ENCODE measurements around the gene SLC1A4. TPM values are rescaled to one million over a fixed set of nuclear protein-coding genes. Genes with fewer than 3 reads are reported as not detected.
A peak's percentile ranks its signal among the peaks of the same experiment; 100 is the strongest.

SLC1A4 gene
- total RNA-seq, 1 experiment from 2014 or later, result 12.9 TPM

DNA sequence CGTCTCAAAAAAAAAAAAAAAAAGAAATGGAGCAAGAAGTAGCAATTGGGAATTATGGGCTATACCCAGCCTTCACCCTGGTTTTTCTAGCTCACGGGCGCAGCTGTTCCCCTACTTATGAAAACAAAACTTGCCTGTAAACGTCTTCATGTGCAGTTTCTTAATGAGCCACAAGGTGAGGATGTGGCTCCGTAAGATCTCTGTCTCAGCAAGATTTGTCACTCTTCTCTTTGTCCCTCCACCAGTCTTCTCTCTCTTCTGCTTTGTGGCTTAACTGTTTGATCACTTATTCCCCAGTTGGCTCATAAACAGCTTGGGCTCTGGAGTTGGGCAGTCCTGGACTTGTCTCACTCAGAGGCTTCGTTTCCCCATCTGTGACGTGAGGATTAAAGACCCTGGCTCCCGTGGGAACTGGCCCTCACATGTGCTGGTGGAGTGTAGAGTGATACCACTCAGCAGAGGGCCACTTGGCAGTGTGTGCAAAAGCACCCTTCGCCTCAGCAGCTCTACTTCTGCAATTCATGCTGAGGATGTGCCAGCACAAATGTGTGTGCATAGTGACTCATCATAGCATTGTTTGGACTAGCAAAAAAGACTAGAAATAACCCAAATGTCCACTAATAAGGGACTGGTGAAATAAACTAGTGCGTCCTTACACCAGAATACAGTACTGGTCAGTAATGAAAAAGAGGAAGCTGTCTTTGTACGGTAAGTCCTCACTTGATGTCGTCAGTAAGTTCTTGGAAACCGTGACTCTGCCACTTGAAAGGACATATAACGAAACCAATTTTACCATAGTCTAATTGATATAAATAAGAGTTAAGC lies 75.7 kb downstream of the SLC1A4 start:
- no peaks in the 10 kb centered on the region for H3K27me3 ChIP-seq (ENCODE audit: control insufficient read depth, insufficient read depth, low read length)
- CTCF ChIA-PET, result interaction anchor here (0.6 to 0.7 kb wide), 5 partner anchors 29 to 365 kb away, joined by 3 to 8 read pairs (median 5); no protein-coding TSS in a partner anchor
- no TSS peak for BruUV-seq (replicated peaks)
- TF ChIP-seq CTCF (IDR thresholded peaks at IDR 0.05), result peak; percentile 79
- TF ChIP-seq POLR2AphosphoS5 (IDR thresholded peaks at IDR 0.05; ENCODE audit: low read depth, low read length), result no peak
- POLR2A ChIA-PET, result interaction anchor here (0.5 to 0.6 kb wide), 3 partner anchors 10 to 162 kb away, joined by 3 to 6 read pairs (median 3); partner anchors contain the start of gene ACTR2
- no peaks in the 10 kb centered on the region for H3K36me3 ChIP-seq (ENCODE audit: control insufficient read depth, insufficient read depth, low read length)
- intact Hi-C loops (cut with micrococcal nuclease; ENCODE audit: unreplicated experiment), result loop anchor here (5.0 kb wide), 1 partner anchor 102 kb away; no protein-coding TSS in a partner anchor
- no peak overlapping the region; the same call in 1 of the 2 replicates for H3K27ac ChIP-seq (ENCODE audit: low read length)
- H3K9me3 ChIP-seq (ENCODE audit: control insufficient read depth, insufficient read depth, low read depth, low read length), result no peaks in the 10 kb centered on the region
- in situ Hi-C loops (cut with HindIII; ENCODE audit: low pct_unique_long_range_greater_than_20kb, low sequenced_read_pairs), result no loop called here
- ATAC-seq, result peak; percentile 59
- H3K4me1 ChIP-seq (ENCODE audit: control insufficient read depth, insufficient read depth, low read length), result peaks cover 9% of the 10 kb centered on the region
- H3K4me3 ChIP-seq (ENCODE audit: low read depth in 2 of 2, low read length in 2 of 2), result no peak overlapping the region
- DNase-seq (ENCODE audit: low read depth, low spot score), result no peak

DNA sequence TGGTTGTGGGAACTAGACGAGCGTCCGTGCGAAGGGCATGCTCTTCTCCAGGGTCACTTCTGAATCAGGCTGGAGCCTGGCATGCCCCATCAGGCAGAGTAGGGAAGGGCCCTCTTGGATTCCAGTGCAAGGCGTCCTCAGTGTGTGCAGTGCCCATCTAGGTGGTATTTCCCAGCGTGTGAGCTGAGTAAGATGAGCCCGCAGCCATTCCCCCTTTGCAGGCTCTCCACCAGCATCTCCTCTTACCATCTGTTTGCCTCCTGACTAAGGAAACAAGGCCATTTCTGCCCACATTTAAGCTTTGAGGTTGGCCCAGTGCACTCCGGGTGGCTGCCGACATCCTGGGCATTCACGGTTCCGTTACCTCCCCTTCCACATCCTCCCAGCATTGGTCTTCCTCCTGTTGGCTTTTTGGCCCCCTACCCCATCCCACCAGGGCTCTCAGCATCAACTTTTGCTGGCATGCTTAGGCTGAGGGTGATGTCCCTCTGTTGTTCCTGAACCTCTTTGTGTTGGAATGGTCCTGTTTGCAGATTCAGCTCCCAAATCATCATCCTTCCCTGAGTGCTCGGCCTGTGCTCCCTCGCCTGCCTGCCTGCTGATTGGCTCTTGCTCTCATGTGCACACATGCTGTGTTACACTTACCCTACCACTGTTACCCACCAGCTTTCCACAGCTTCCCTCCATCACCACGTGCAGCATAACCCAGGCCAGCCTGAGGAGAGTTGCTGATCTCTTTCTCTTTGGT lies 78.8 kb downstream of the SLC1A4 start:
- Histone ChIP-seq H3K27me3 (ENCODE audit: control insufficient read depth, insufficient read depth, low read length) (no peaks in the 10 kb centered on the region), H3K27ac (ENCODE audit: low read length) (no peak overlapping the region), H3K4me1 (ENCODE audit: control insufficient read depth, insufficient read depth, low read length) (peaks cover 20% of the 10 kb centered on the region), H3K36me3 (ENCODE audit: control insufficient read depth, insufficient read depth, low read length) (peaks cover 2% of the 10 kb centered on the region; the same call in 1 of the 2 replicates), H3K4me3 (ENCODE audit: low read depth in 2 of 2, low read length in 2 of 2) (no peak overlapping the region), H3K9me3 (ENCODE audit: control insufficient read depth, insufficient read depth, low read depth, low read length) (no peaks in the 10 kb centered on the region)
- no peak for TF ChIP-seq CTCF (IDR thresholded peaks at IDR 0.05)
- TF ChIP-seq POLR2AphosphoS5 (IDR thresholded peaks at IDR 0.05; ENCODE audit: low read depth, low read length), result no peak
- TF ChIP-seq SIN3A (IDR thresholded peaks at IDR 0.05; ENCODE audit: borderline replicate concordance, insufficient read depth, low read depth, low read length), result no peak
- no peak for TF ChIP-seq TCF7L2 (IDR thresholded peaks at IDR 0.05; ENCODE audit: low read depth, low read length)
- TF ChIP-seq, protein P1, sequence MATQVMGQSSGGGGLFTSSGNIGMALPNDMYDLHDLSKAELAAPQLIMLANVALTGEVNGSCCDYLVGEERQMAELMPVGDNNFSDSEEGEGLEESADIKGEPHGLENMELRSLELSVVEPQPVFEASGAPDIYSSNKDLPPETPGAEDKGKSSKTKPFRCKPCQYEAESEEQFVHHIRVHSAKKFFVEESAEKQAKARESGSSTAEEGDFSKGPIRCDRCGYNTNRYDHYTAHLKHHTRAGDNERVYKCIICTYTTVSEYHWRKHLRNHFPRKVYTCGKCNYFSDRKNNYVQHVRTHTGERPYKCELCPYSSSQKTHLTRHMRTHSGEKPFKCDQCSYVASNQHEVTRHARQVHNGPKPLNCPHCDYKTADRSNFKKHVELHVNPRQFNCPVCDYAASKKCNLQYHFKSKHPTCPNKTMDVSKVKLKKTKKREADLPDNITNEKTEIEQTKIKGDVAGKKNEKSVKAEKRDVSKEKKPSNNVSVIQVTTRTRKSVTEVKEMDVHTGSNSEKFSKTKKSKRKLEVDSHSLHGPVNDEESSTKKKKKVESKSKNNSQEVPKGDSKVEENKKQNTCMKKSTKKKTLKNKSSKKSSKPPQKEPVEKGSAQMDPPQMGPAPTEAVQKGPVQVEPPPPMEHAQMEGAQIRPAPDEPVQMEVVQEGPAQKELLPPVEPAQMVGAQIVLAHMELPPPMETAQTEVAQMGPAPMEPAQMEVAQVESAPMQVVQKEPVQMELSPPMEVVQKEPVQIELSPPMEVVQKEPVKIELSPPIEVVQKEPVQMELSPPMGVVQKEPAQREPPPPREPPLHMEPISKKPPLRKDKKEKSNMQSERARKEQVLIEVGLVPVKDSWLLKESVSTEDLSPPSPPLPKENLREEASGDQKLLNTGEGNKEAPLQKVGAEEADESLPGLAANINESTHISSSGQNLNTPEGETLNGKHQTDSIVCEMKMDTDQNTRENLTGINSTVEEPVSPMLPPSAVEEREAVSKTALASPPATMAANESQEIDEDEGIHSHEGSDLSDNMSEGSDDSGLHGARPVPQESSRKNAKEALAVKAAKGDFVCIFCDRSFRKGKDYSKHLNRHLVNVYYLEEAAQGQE (IDR thresholded peaks at IDR 0.05; ENCODE audit: insufficient read depth in 1 of 2, low read depth in 2 of 2, low read length in 1 of 2), result no peak
- ChIA-PET POLR2A (no interaction called here), CTCF (interaction anchor here (0.6 kb wide), 1 partner anchor 73 kb away, joined by 3 read pairs; no protein-coding TSS in a partner anchor)
- intact Hi-C loops (cut with micrococcal nuclease; ENCODE audit: unreplicated experiment), result loop anchor here (5.0 kb wide), 1 partner anchor 99 kb away; no protein-coding TSS in a partner anchor
- ATAC-seq (no peak), DNase-seq (ENCODE audit: low read depth, low spot score) (no peak)
- no TSS peak for BruUV-seq (replicated peaks)
- in situ Hi-C loops (cut with HindIII; ENCODE audit: low pct_unique_long_range_greater_than_20kb, low sequenced_read_pairs), result no loop called here

Measured in Panc1 (cell line).